NB4 (cell line): ENCODE results near the gene CAPN8.

Experiments
- DNase-seq: peaks from one replicate; pipeline ENCODE4 v3.0.0; 2010; ENCODE audit warnings: low read depth
- H3K4me3 ChIP-seq: one replicate; pipeline ENCODE4 v1.5.1; 2011; ENCODE audit warnings: mild to moderate bottlenecking, low read depth, low read length, moderate library complexity
- MYC ChIP-seq: IDR thresholded peaks from 2 replicates; pipeline ENCODE4 v1.6.1; 2011; ENCODE audit warnings: low read depth, low read length
- POLR2A ChIP-seq: IDR thresholded peaks from 2 replicates; pipeline ENCODE4 v1.6.1; 2011; ENCODE audit warnings: mild to moderate bottlenecking; ENCODE audit not compliant: insufficient read length; ENCODE audit errors: extremely low read depth
- TF ChIP-seq, protein P1 (sequence below): IDR thresholded peaks from one replicate; pipeline ENCODE4 v1.5.1; 2012; ENCODE audit warnings: low read depth, low read length
- TF ChIP-seq, protein P2 (sequence below): IDR thresholded peaks from 2 replicates; pipeline ENCODE4 v1.6.1; 2011; ENCODE audit warnings: low read depth, low read length

The CAPN8 gene

GRCh38 chr1:223540485-223541106 is 124.9 kb downstream of the CAPN8 start:
- TF ChIP-seq, protein P1, sequence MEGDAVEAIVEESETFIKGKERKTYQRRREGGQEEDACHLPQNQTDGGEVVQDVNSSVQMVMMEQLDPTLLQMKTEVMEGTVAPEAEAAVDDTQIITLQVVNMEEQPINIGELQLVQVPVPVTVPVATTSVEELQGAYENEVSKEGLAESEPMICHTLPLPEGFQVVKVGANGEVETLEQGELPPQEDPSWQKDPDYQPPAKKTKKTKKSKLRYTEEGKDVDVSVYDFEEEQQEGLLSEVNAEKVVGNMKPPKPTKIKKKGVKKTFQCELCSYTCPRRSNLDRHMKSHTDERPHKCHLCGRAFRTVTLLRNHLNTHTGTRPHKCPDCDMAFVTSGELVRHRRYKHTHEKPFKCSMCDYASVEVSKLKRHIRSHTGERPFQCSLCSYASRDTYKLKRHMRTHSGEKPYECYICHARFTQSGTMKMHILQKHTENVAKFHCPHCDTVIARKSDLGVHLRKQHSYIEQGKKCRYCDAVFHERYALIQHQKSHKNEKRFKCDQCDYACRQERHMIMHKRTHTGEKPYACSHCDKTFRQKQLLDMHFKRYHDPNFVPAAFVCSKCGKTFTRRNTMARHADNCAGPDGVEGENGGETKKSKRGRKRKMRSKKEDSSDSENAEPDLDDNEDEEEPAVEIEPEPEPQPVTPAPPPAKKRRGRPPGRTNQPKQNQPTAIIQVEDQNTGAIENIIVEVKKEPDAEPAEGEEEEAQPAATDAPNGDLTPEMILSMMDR = no peak
- TF ChIP-seq MYC (no peak), POLR2A (no peak)
- TF ChIP-seq, protein P2, sequence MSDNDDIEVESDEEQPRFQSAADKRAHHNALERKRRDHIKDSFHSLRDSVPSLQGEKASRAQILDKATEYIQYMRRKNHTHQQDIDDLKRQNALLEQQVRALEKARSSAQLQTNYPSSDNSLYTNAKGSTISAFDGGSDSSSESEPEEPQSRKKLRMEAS = no peak
- no peak for DNase-seq
- H3K4me3 ChIP-seq = no peak overlapping the region

GRCh38 chr1:223539750-223540149 is 125.8 kb downstream of the CAPN8 start:
- no peak for DNase-seq
- no peak overlapping the region for H3K4me3 ChIP-seq
- TF ChIP-seq POLR2A (no peak), MYC (no peak)
- TF ChIP-seq, protein P1 = no peak
- TF ChIP-seq, protein P2 = no peak

GRCh38 chr1:223538981-223539380 is 126.5 kb downstream of the CAPN8 start:
- DNase-seq = no peak
- TF ChIP-seq POLR2A (no peak), MYC (no peak)
- TF ChIP-seq, protein P1 = no peak
- TF ChIP-seq, protein P2 = no peak
- H3K4me3 ChIP-seq = no peak overlapping the region

DNA sequence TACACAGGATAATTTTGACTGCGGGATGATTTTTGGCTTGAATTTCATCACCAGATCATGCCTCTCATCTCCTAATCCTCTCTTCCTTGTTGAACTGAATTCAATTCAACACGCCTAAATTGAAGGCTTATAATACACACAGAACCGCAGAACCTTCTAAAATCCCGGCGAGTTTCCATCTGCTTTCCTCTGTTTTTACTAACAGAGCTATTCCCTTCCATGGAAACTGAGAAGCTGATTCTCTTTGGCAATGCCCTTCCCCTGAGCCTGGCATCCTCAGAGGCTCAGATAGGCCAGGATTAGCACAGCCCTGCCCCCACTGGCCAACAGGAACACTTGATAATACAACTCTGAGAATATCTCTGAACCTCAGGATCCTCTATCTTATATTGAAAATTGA is 130.2 kb downstream of the CAPN8 start:
- H3K4me3 ChIP-seq = no peak overlapping the region

GRCh38 chr1:223534677-223535076 is 130.8 kb downstream of the CAPN8 start:
- DNase-seq = no peak
- no peak overlapping the region for H3K4me3 ChIP-seq
- TF ChIP-seq, protein P1 = no peak
- TF ChIP-seq MYC (no peak), POLR2A (no peak)
- TF ChIP-seq, protein P2 = no peak

More for the DNA sequence above, 130.2 kb downstream of the CAPN8 start:
- TF ChIP-seq, protein P2 = no peak
- TF ChIP-seq, protein P1 = no peak
- TF ChIP-seq POLR2A = no peak
- TF ChIP-seq MYC = no peak
- no peak for DNase-seq
